H9 (cell line): ENCODE measurements around the gene ARHGAP24. TPM values are rescaled to one million over a fixed set of nuclear protein-coding genes. Genes with fewer than 3 reads are reported as not detected.

Experiments used
- DNase-seq: peaks from one replicate; pipeline ENCODE4 v3.0.0-alpha.2; 2017
- H2AFZ ChIP-seq: one replicate; pipeline ENCODE4 v1.6.1; 2013; ENCODE audit warnings: mild to moderate bottlenecking, low read length, control low read depth, moderate library complexity
- H2AK5ac ChIP-seq: 2 replicates; pipeline ENCODE4 v1.6.1; 2013; ENCODE audit warnings: low read length, control low read depth, mixed read lengths; ENCODE audit not compliant: insufficient read length
- H2BK120ac ChIP-seq: one replicate; pipeline ENCODE4 v1.6.1; 2013; ENCODE audit warnings: low read depth, mild to moderate bottlenecking, low read length, control low read depth, inconsistent platforms; ENCODE audit not compliant: poor library complexity, severe bottlenecking
- H2BK12ac ChIP-seq: 2 replicates; pipeline ENCODE4 v1.6.1; 2013; ENCODE audit warnings: low read length, control low read depth, mixed read lengths, low read depth; ENCODE audit not compliant: insufficient read length
- H2BK15ac ChIP-seq: 2 replicates; pipeline ENCODE4 v1.6.1; 2013; ENCODE audit warnings: low read depth, low read length, control low read depth
- H2BK20ac ChIP-seq: one replicate; pipeline ENCODE4 v1.6.1; 2013; ENCODE audit warnings: low read depth, mild to moderate bottlenecking, low read length, control low read depth, inconsistent platforms; ENCODE audit not compliant: poor library complexity, severe bottlenecking
- H2BK5ac ChIP-seq: 2 replicates; pipeline ENCODE4 v1.6.1; 2013; ENCODE audit warnings: low read length, control low read depth, mixed read lengths; ENCODE audit not compliant: insufficient read length
- H3K14ac ChIP-seq: 2 replicates; pipeline ENCODE4 v1.6.1; 2013; ENCODE audit warnings: low read length, control low read depth; ENCODE audit not compliant: insufficient read depth
- H3K18ac ChIP-seq: 2 replicates; pipeline ENCODE4 v1.6.1; 2013; ENCODE audit warnings: low read depth, mild to moderate bottlenecking, mixed read lengths, low read length, control low read depth; ENCODE audit not compliant: insufficient read length
- H3K23ac ChIP-seq: 2 replicates; pipeline ENCODE4 v1.6.1; 2013; ENCODE audit warnings: low read length, control low read depth, mixed read lengths, low read depth; ENCODE audit not compliant: insufficient read length
- H3K23me2 ChIP-seq: 2 replicates; pipeline ENCODE4 v1.6.1; 2013; ENCODE audit warnings: low read depth, mild to moderate bottlenecking, mixed read lengths, low read length, control low read depth; ENCODE audit not compliant: insufficient read length, poor library complexity, severe bottlenecking
- H3K27ac ChIP-seq: 2 replicates; pipeline ENCODE4 v1.5.1; 2013; ENCODE audit warnings: low read length, control low read depth, mixed read lengths, low read depth; ENCODE audit not compliant: insufficient read length
- H3K27me3 ChIP-seq: 2 replicates; pipeline ENCODE4 v1.6.1; 2013; ENCODE audit warnings: low read length, control low read depth, inconsistent platforms; ENCODE audit not compliant: insufficient read depth
- H3K4ac ChIP-seq: 2 replicates; pipeline ENCODE4 v1.6.1; 2013; ENCODE audit warnings: low read depth, mild to moderate bottlenecking, control low read depth, inconsistent platforms, low read length, moderate library complexity
- H3K4me1 ChIP-seq: 2 replicates; pipeline ENCODE4 v1.6.1; 2013; ENCODE audit warnings: low read length, control low read depth, inconsistent platforms; ENCODE audit not compliant: insufficient read depth
- H3K4me2 ChIP-seq: 2 replicates; pipeline ENCODE4 v1.6.1; 2013; ENCODE audit warnings: low read length, control low read depth, mixed read lengths; ENCODE audit not compliant: insufficient read length, insufficient read depth
- H3K56ac ChIP-seq: 2 replicates; pipeline ENCODE4 v1.6.1; 2013; ENCODE audit warnings: low read depth, mild to moderate bottlenecking, mixed read lengths, low read length, control low read depth; ENCODE audit not compliant: insufficient read length
- H3K79me1 ChIP-seq: 2 replicates; pipeline ENCODE4 v1.6.1; 2013; ENCODE audit warnings: low read depth, mild to moderate bottlenecking, moderate library complexity, low read length, control low read depth, inconsistent platforms; ENCODE audit not compliant: insufficient read depth, poor library complexity, severe bottlenecking
- H3K79me2 ChIP-seq: 2 replicates; pipeline ENCODE4 v1.6.1; 2013; ENCODE audit warnings: low read length, control low read depth, inconsistent platforms; ENCODE audit not compliant: insufficient read depth
- H3K9ac ChIP-seq: 2 replicates; pipeline ENCODE4 v1.6.1; 2013; ENCODE audit warnings: low read length, control low read depth, mixed read lengths; ENCODE audit not compliant: insufficient read length; ENCODE audit errors: extremely low read depth
- H3K9me3 ChIP-seq: one replicate; pipeline ENCODE4 v1.6.1; 2013; ENCODE audit warnings: low read depth, low read length, inconsistent platforms; ENCODE audit not compliant: control insufficient read depth
- H3T11ph ChIP-seq: one replicate; pipeline ENCODE4 v1.6.1; 2013; ENCODE audit warnings: mild to moderate bottlenecking, low read length, control low read depth, inconsistent platforms
- H4K20me1 ChIP-seq: one replicate; pipeline ENCODE4 v1.6.1; 2013; ENCODE audit not compliant: control insufficient read depth, insufficient read length, insufficient read depth
- H4K5ac ChIP-seq: 2 replicates; pipeline ENCODE4 v1.6.1; 2013; ENCODE audit warnings: low read depth, mild to moderate bottlenecking, mixed read lengths, low read length, control low read depth; ENCODE audit not compliant: insufficient read length
- H4K8ac ChIP-seq: replicated peaks from 2 replicates; pipeline ENCODE4 v1.6.1; 2013; ENCODE audit warnings: low read length, control low read depth, mixed read lengths, low read depth; ENCODE audit not compliant: insufficient read length
- H4K91ac ChIP-seq: 2 replicates; pipeline ENCODE4 v1.6.1; 2013; ENCODE audit warnings: low read depth, mild to moderate bottlenecking, moderate library complexity, mixed read lengths, low read length, control low read depth; ENCODE audit not compliant: insufficient read length
- H3K27ac Mint-ChIP-seq, 3 experiments: 2 replicates in 2 of 3; 3 replicates in 1 of 3; pipeline ENCODE4 v1.8.0; 2020 to 2021; ENCODE audit warnings: mixed read lengths in 3 of 3, mild to moderate bottlenecking in 1 of 3, moderate library complexity in 1 of 3
- H3K27me3 Mint-ChIP-seq: 2 replicates; pipeline ENCODE4 v1.8.0; 2021; ENCODE audit warnings: low read depth, mild to moderate bottlenecking, moderate library complexity, mixed read lengths
- H3K36me3 Mint-ChIP-seq, 3 experiments: 2 replicates in 2 of 3; 3 replicates in 1 of 3; pipeline ENCODE4 v1.8.0; 2020 to 2021; ENCODE audit warnings: low read depth in 3 of 3, mixed read lengths in 3 of 3; ENCODE audit not compliant: insufficient read depth in 1 of 3
- H3K4me1 Mint-ChIP-seq, 2 experiments: 2 replicates each; pipeline ENCODE4 v1.8.0; 2020; ENCODE audit warnings: mixed read lengths in 2 of 2
- H3K4me3 Mint-ChIP-seq, 2 experiments: 2 replicates in 1 of 2; 3 replicates in 1 of 2; pipeline ENCODE4 v1.8.0; 2020 to 2021; ENCODE audit warnings: mild to moderate bottlenecking in 2 of 2, mixed read lengths in 2 of 2, moderate library complexity in 1 of 2
- H3K9me3 Mint-ChIP-seq, 2 experiments: 2 replicates in 1 of 2; 3 replicates in 1 of 2; pipeline ENCODE4 v1.8.0; 2020; ENCODE audit warnings: mild to moderate bottlenecking in 2 of 2, mixed read lengths in 2 of 2, moderate library complexity in 1 of 2
- WGBS: extraction: QIAGEN DNeasy Blood & Tissue Kit; methylation state at CpG from one replicate; pipeline ENCODE4 v1.1.7; 2013; ENCODE audit warnings: missing lambda C conversion rate, low lambda C conversion rate, mixed read lengths; ENCODE audit not compliant: insufficient read length; ENCODE audit errors: extremely low coverage; 5-methylcytosine and 5-hydroxymethylcytosine counted together
- total RNA-seq: library from RNA; stranded (reverse); gene quantifications from 2 replicates; pipeline ENCODE4 v1.2.1, GENCODE V29; 2021
- TF ChIP-seq, protein P1 (sequence below): fragments of 200-600 bp; sonication (generic); conservative IDR thresholded peaks from 3 replicates; pipeline ENCODE4 v1.8.0; 2021; ENCODE audit warnings: antibody characterized with exemption, mild to moderate bottlenecking

The ARHGAP24 gene
- total RNA-seq, 1 experiment from 2014 or later = 0.37 TPM

DNA sequence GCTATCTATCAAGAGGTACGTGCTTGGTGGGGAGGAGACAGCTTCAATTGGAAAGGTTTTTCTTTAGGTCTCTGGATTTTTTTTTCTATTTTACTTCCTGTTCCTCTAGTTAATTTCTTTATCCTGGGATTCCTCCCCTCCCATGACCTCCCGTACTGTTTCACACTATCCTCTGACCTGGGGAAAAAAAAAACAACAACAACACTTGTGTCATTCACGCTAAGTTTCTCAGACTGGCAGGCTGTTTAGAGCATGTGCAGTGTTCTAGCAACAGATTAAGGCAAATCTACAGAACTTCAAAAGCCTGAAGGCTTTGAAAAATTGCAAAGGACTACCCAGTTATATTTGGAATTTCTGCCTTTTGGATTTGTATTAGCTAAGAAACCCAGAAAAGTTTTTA lies 358.4 kb downstream of the ARHGAP24 start:
- no peaks in the 10 kb centered on the region for H3K27me3 Mint-ChIP-seq
- H3K27ac Mint-ChIP-seq = no peak overlapping the region; a peak in 1 of 7 replicates

More for the DNA sequence above, 358.4 kb downstream of the ARHGAP24 start:
- Histone ChIP-seq H3K79me1 (no peaks in the 10 kb centered on the region), H3K79me2 (no peaks in the 10 kb centered on the region), H2AFZ (no peak overlapping the region), H3K4ac (no peak overlapping the region), H3K18ac (no peak overlapping the region), H3K27me3 (no peaks in the 10 kb centered on the region), H2BK5ac (no peak overlapping the region), H3K14ac (no peak overlapping the region), H4K5ac (no peak overlapping the region), H2BK20ac (no peak overlapping the region), H4K20me1 (no peaks in the 10 kb centered on the region), H3K56ac (no peak overlapping the region), H2AK5ac (no peak overlapping the region), H4K91ac (no peak overlapping the region), H3K4me1 (no peaks in the 10 kb centered on the region), H3T11ph (no peak overlapping the region), H2BK12ac (no peak overlapping the region), H4K8ac (no peak overlapping the region), H2BK120ac (no peak overlapping the region), H3K9ac (no peak overlapping the region), H3K4me2 (no peak overlapping the region), H3K23ac (no peak overlapping the region), H3K27ac (no peak overlapping the region), H3K9me3 (no peaks in the 10 kb centered on the region), H2BK15ac (no peak overlapping the region), H3K23me2 (no peaks in the 10 kb centered on the region)
- no peak overlapping the region for H3K4me3 Mint-ChIP-seq
- DNase-seq = no peak
- WGBS = no CpG with 5 or more reads among the region's 3 CpGs
- no peaks in the 10 kb centered on the region for H3K36me3 Mint-ChIP-seq
- peaks cover 8 to 10% of the 10 kb centered on the region in 2 experiments for H3K4me1 Mint-ChIP-seq
- TF ChIP-seq, protein P1, sequence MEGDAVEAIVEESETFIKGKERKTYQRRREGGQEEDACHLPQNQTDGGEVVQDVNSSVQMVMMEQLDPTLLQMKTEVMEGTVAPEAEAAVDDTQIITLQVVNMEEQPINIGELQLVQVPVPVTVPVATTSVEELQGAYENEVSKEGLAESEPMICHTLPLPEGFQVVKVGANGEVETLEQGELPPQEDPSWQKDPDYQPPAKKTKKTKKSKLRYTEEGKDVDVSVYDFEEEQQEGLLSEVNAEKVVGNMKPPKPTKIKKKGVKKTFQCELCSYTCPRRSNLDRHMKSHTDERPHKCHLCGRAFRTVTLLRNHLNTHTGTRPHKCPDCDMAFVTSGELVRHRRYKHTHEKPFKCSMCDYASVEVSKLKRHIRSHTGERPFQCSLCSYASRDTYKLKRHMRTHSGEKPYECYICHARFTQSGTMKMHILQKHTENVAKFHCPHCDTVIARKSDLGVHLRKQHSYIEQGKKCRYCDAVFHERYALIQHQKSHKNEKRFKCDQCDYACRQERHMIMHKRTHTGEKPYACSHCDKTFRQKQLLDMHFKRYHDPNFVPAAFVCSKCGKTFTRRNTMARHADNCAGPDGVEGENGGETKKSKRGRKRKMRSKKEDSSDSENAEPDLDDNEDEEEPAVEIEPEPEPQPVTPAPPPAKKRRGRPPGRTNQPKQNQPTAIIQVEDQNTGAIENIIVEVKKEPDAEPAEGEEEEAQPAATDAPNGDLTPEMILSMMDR = no peak
- H3K9me3 Mint-ChIP-seq = no peaks in the 10 kb centered on the region
